Measurements from ENCODE around the gene SLC39A11.

SLC39A11 gene

DNA sequence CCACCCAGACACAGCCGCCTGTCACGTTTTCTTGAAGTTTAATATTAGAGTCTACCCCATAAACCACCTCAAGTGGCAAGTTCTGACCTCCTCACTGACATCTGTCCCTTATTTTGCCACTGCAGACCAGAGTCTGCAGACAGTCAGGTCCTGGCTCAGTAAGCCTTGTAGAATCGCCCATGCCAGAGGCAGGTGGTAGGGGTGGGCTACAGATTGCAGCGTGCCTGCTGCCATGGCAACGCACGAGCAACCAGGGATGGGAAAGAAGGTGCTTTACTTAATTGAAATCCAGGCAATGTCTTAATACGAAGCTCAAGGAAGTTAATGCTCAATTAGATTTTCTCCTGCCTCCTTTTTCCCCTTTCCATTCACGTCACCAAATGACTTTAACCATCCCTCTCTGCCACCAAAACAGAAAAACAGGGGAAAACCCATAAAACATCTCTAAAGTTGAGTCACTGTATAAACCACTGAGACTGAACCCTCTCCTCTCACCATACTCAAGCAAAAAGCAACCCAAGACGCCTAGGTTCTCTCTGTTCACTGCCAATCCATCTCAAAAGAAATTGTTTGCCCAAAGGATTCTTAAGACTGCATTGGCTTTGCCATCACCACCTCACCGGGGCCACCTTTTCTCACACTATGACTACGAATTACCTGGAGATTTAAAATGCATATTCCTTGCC, 228.8 kb downstream of the SLC39A11 start:
- Histone ChIP-seq H3K23ac (ENCODE audit: low read length) (no peak overlapping the region), H3K4me1 (ENCODE audit: control insufficient read depth in 1 of 2, insufficient read depth in 2 of 2, low read length in 2 of 2) (no peaks in the 10 kb centered on the region), H2BK12ac (ENCODE audit: low read length) (no peak overlapping the region), H3K9ac (ENCODE audit: low read length) (no peak overlapping the region), H2AK5ac (ENCODE audit: low read length) (no peak overlapping the region), H2BK5ac (ENCODE audit: low read depth, low read length, poor library complexity) (no peak overlapping the region), H3K4me2 (ENCODE audit: low read length) (no peak overlapping the region), H4K12ac (ENCODE audit: low read depth, low read length) (no peak overlapping the region), H3K27ac (ENCODE audit: low read depth, low read length) (no peak overlapping the region), H2AFZ (ENCODE audit: insufficient read depth, low read length, poor library complexity) (no peak overlapping the region), H3K27me3 (ENCODE audit: insufficient read depth, low read length) (no peaks in the 10 kb centered on the region), H3K18ac (ENCODE audit: low read length) (no peak overlapping the region), H3K79me1 (ENCODE audit: low read length) (no peaks in the 10 kb centered on the region), H3K4me3 (ENCODE audit: low read depth, low read length) (no peak overlapping the region), H3K9me3 (ENCODE audit: insufficient read depth, low read depth, low read length) (peaks cover 2% of the 10 kb centered on the region), H3K14ac (ENCODE audit: low read length) (no peak overlapping the region), H3K79me2 (ENCODE audit: control insufficient read depth, insufficient read depth, low read length, poor library complexity) (no peaks in the 10 kb centered on the region), H4K8ac (ENCODE audit: low read depth, low read length) (no peak overlapping the region), H3K36me3 (ENCODE audit: control insufficient read depth in 1 of 2, insufficient read depth in 2 of 2, low read length in 2 of 2) (no peaks in the 10 kb centered on the region), H4K91ac (ENCODE audit: low read depth, low read length) (no peak overlapping the region), H2BK120ac (ENCODE audit: insufficient read depth, low read length, poor library complexity) (no peak overlapping the region), H3K4ac (ENCODE audit: low read depth, low read length) (no peak overlapping the region)
- no CpG with 5 or more reads among the region's 11 CpGs for whole genome bisulfite sequencing (ENCODE audit: extremely low coverage, insufficient coverage, insufficient read length)
- DNase-seq = no peak

DNA sequence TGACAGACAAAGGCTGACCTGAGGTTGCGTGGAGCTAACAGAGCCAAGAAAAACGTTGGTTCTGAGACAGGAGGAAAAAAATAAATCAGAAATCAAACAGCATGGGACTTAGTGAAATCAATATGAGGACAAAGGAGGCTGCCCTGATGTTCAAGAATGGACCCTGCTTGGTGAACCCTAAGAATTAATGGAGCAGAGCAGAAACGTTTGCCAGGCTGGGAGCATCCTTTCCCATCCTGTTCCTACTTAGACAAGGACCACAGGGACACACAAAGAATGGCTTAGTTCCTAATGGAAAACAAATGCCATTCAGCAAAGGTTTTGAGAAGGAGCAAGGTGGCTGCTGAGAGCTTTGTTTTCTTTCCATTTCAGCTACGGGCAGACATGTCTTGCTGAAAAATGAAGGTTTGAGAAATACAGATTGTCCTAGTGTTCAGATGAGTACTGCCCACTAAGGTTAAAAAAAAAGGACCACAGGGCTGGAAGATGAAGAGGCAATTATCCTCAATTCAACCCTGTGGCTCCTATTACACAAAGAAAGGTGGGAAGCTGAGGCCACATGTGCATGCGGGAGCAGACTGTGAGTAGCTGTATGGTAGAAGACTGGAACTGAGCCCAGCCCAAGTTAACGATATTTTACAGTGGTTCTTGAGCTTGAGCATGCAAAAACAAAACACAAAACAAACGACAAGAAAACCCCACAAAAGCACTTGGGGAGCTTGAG, 230.1 kb downstream of the SLC39A11 start:
- no peak overlapping the region for H3K14ac ChIP-seq (ENCODE audit: low read length)
- H3K18ac ChIP-seq (ENCODE audit: low read length) = no peak overlapping the region
- no peak overlapping the region for H3K4me2 ChIP-seq (ENCODE audit: low read length)
- H2AFZ ChIP-seq (ENCODE audit: insufficient read depth, low read length, poor library complexity) = no peak overlapping the region
- H4K8ac ChIP-seq (ENCODE audit: low read depth, low read length) = no peak overlapping the region
- H3K27me3 ChIP-seq (ENCODE audit: insufficient read depth, low read length) = no peaks in the 10 kb centered on the region
- H2BK5ac ChIP-seq (ENCODE audit: low read depth, low read length, poor library complexity) = no peak overlapping the region
- no peak overlapping the region for H4K12ac ChIP-seq (ENCODE audit: low read depth, low read length)
- no peak for DNase-seq
- no peak overlapping the region for H3K4ac ChIP-seq (ENCODE audit: low read depth, low read length)
- H3K79me2 ChIP-seq (ENCODE audit: control insufficient read depth, insufficient read depth, low read length, poor library complexity) = no peaks in the 10 kb centered on the region
- H3K4me1 ChIP-seq (ENCODE audit: control insufficient read depth in 1 of 2, insufficient read depth in 2 of 2, low read length in 2 of 2) = no peaks in the 10 kb centered on the region
- no peak overlapping the region for H3K9ac ChIP-seq (ENCODE audit: low read length)
- no peak overlapping the region for H2BK12ac ChIP-seq (ENCODE audit: low read length)
- H3K27ac ChIP-seq (ENCODE audit: low read depth, low read length) = no peak overlapping the region
- peaks cover 2% of the 10 kb centered on the region for H3K9me3 ChIP-seq (ENCODE audit: insufficient read depth, low read depth, low read length)
- H2AK5ac ChIP-seq (ENCODE audit: low read length) = no peak overlapping the region
- H2BK120ac ChIP-seq (ENCODE audit: insufficient read depth, low read length, poor library complexity) = no peak overlapping the region
- no peak overlapping the region for H3K4me3 ChIP-seq (ENCODE audit: low read depth, low read length)
- no peak overlapping the region for H3K23ac ChIP-seq (ENCODE audit: low read length)
- no peak overlapping the region for H4K91ac ChIP-seq (ENCODE audit: low read depth, low read length)
- H3K36me3 ChIP-seq (ENCODE audit: control insufficient read depth in 1 of 2, insufficient read depth in 2 of 2, low read length in 2 of 2) = no peaks in the 10 kb centered on the region
- H3K79me1 ChIP-seq (ENCODE audit: low read length) = no peaks in the 10 kb centered on the region
- no CpG with 5 or more reads among the region's 7 CpGs for WGBS (ENCODE audit: extremely low coverage, insufficient coverage, insufficient read length)

DNA sequence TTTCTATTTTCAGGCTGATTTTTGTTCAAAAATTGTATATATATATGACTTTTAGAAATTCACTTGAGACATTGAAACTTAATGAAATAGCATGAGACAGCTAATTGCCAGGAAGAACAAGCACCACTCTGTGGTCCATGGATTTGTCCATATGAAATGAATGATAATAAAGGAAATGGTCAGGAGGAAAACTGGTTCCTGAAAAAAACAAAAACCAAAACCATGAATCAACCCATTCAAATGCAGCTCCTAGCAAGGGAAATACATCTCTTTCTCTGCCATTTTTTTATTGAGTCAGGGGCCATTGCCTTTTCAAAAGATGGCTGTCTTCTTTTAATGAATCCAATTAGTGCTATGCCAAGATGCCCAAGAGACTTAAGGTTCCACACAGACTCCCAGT, 230.7 kb downstream of the SLC39A11 start:
- no peaks in the 10 kb centered on the region for H3K79me2 ChIP-seq (ENCODE audit: control insufficient read depth, insufficient read depth, low read length, poor library complexity)
- no peak overlapping the region for H3K27ac ChIP-seq (ENCODE audit: low read depth, low read length)
- no peak overlapping the region for H3K23ac ChIP-seq (ENCODE audit: low read length)
- H4K8ac ChIP-seq (ENCODE audit: low read depth, low read length) = no peak overlapping the region
- H3K36me3 ChIP-seq (ENCODE audit: control insufficient read depth in 1 of 2, insufficient read depth in 2 of 2, low read length in 2 of 2) = no peaks in the 10 kb centered on the region
- H3K9me3 ChIP-seq (ENCODE audit: insufficient read depth, low read depth, low read length) = peaks cover 2% of the 10 kb centered on the region
- H2AFZ ChIP-seq (ENCODE audit: insufficient read depth, low read length, poor library complexity) = no peak overlapping the region
- no peak overlapping the region for H3K14ac ChIP-seq (ENCODE audit: low read length)
- DNase-seq = no peak
- H3K4me2 ChIP-seq (ENCODE audit: low read length) = no peak overlapping the region
- no peak overlapping the region for H4K12ac ChIP-seq (ENCODE audit: low read depth, low read length)
- H3K27me3 ChIP-seq (ENCODE audit: insufficient read depth, low read length) = no peaks in the 10 kb centered on the region
- H2BK12ac ChIP-seq (ENCODE audit: low read length) = no peak overlapping the region
- H2BK5ac ChIP-seq (ENCODE audit: low read depth, low read length, poor library complexity) = no peak overlapping the region
- H2AK5ac ChIP-seq (ENCODE audit: low read length) = no peak overlapping the region
- H3K9ac ChIP-seq (ENCODE audit: low read length) = no peak overlapping the region
- no peak overlapping the region for H3K4me3 ChIP-seq (ENCODE audit: low read depth, low read length)
- H3K18ac ChIP-seq (ENCODE audit: low read length) = no peak overlapping the region
- H3K79me1 ChIP-seq (ENCODE audit: low read length) = no peaks in the 10 kb centered on the region
- H2BK120ac ChIP-seq (ENCODE audit: insufficient read depth, low read length, poor library complexity) = no peak overlapping the region
- no peaks in the 10 kb centered on the region for H3K4me1 ChIP-seq (ENCODE audit: control insufficient read depth in 1 of 2, insufficient read depth in 2 of 2, low read length in 2 of 2)
- H4K91ac ChIP-seq (ENCODE audit: low read depth, low read length) = no peak overlapping the region
- H3K4ac ChIP-seq (ENCODE audit: low read depth, low read length) = no peak overlapping the region

DNA sequence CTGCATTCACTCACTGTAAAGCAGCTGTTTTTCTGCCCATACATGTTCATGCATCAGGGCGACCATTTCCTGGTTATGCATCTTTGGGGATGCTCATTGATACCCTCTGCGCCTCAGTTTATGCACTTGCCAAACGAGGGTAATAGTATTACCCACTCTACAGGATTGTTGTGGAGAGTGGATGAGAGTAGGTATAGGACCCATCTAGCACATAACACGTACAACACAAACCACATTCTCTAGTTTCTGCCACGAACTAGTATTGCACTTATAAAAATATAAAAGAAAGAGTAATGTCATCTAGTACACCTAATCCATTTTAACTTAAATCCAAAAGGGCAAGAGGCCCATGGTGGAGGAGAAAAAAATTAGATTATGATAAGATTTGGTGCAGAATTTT, 231.7 kb downstream of the SLC39A11 start:
- no CpG with 5 or more reads among the region's 5 CpGs for WGBS (ENCODE audit: extremely low coverage, insufficient coverage, insufficient read length)
- no peak for DNase-seq

More for the DNA sequence above, 231.7 kb downstream of the SLC39A11 start:
- Histone ChIP-seq H2BK12ac (ENCODE audit: low read length) (no peak overlapping the region), H3K9ac (ENCODE audit: low read length) (no peak overlapping the region), H2AK5ac (ENCODE audit: low read length) (no peak overlapping the region), H3K4ac (ENCODE audit: low read depth, low read length) (no peak overlapping the region), H3K23ac (ENCODE audit: low read length) (no peak overlapping the region), H3K27me3 (ENCODE audit: insufficient read depth, low read length) (no peaks in the 10 kb centered on the region), H3K4me1 (ENCODE audit: control insufficient read depth in 1 of 2, insufficient read depth in 2 of 2, low read length in 2 of 2) (no peaks in the 10 kb centered on the region), H4K91ac (ENCODE audit: low read depth, low read length) (no peak overlapping the region), H2BK120ac (ENCODE audit: insufficient read depth, low read length, poor library complexity) (no peak overlapping the region), H3K4me2 (ENCODE audit: low read length) (no peak overlapping the region), H3K27ac (ENCODE audit: low read depth, low read length) (no peak overlapping the region), H2AFZ (ENCODE audit: insufficient read depth, low read length, poor library complexity) (no peak overlapping the region), H3K4me3 (ENCODE audit: low read depth, low read length) (no peak overlapping the region), H3K79me2 (ENCODE audit: control insufficient read depth, insufficient read depth, low read length, poor library complexity) (no peaks in the 10 kb centered on the region), H3K79me1 (ENCODE audit: low read length) (no peaks in the 10 kb centered on the region), H3K14ac (ENCODE audit: low read length) (no peak overlapping the region), H2BK5ac (ENCODE audit: low read depth, low read length, poor library complexity) (no peak overlapping the region), H4K12ac (ENCODE audit: low read depth, low read length) (no peak overlapping the region), H4K8ac (ENCODE audit: low read depth, low read length) (no peak overlapping the region), H3K36me3 (ENCODE audit: control insufficient read depth in 1 of 2, insufficient read depth in 2 of 2, low read length in 2 of 2) (no peaks in the 10 kb centered on the region), H3K18ac (ENCODE audit: low read length) (no peak overlapping the region), H3K9me3 (ENCODE audit: insufficient read depth, low read depth, low read length) (no peaks in the 10 kb centered on the region)

Data from trophoblast cell (in vitro differentiated cells and primary cell).